AG04450 (cell line): Measurements from ENCODE around the gene ALOX12. TPM values are rescaled to one million over a fixed set of nuclear protein-coding genes. Genes with fewer than 3 reads are reported as not detected.

Experiments
- CTCF ChIA-PET: fragments of 300-600, 350-600 bp; formaldehyde crosslinking; extraction: SDS; loops from one replicate; lab custom pipeline; 2022; ENCODE audit warnings: antibody characterized with exemption, inconsistent platforms; lab: Charles Lee
- POLR2A ChIA-PET: fragments of 350-600 bp; formaldehyde crosslinking; extraction: SDS; loops from one replicate; lab custom pipeline; 2021; ENCODE audit warnings: antibody characterized with exemption, inconsistent platforms; lab: Yijun Ruan, JAX
- DNase-seq: peaks from one replicate; pipeline ENCODE4 v3.0.0-alpha.2; 2011; ENCODE audit warnings: low read depth, low spot score
- H3K27ac ChIP-seq: one replicate; pipeline ENCODE4 v1.5.1; 2012; ENCODE audit warnings: low read depth, low read length, control low read depth
- H3K27me3 ChIP-seq: one replicate; pipeline ENCODE4 v1.6.0; 2012; ENCODE audit warnings: low read length; ENCODE audit not compliant: control insufficient read depth, insufficient read depth
- H3K4me3 ChIP-seq: 2 replicates; pipeline ENCODE4 v1.5.1; 2011; ENCODE audit warnings: mild to moderate bottlenecking, low read depth, low read length, control low read depth
- H3K9me3 ChIP-seq: 2 replicates; pipeline ENCODE4 v1.5.1; 2012; ENCODE audit warnings: low read length; ENCODE audit not compliant: control insufficient read depth, insufficient read depth
- CTCF ChIP-seq: IDR thresholded peaks from 2 replicates; pipeline ENCODE4 v1.5.1; 2011; ENCODE audit warnings: low read depth, low read length, control low read depth, inconsistent platforms
- polyA plus RNA-seq: library from polyadenylated mRNA; depleted of rRNA; stranded (reverse); fragments of >200 nt; gene quantifications from 2 replicates; pipeline ENCODE4 v1.2.3, GENCODE V29; 2011

Gene ALOX12
- polyA plus RNA-seq, 1 experiment: not detected

- CTCF ChIA-PET: interaction anchor here (0.5 to 2.5 kb wide), 4 partner anchors 23 to 128 kb away, joined by 4 to 12 read pairs (median 6); no protein-coding TSS in a partner anchor
- H3K27ac ChIP-seq: no peak overlapping the region
- TF ChIP-seq CTCF: no peak
- DNase-seq: no peak
- peaks cover 6% of the 10 kb centered on the region; the same call in 1 of the 2 replicates for H3K9me3 ChIP-seq
- peaks cover 3% of the 10 kb centered on the region for H3K27me3 ChIP-seq
- POLR2A ChIA-PET: no interaction called here
- no peak overlapping the region for H3K4me3 ChIP-seq
Observed at GRCh38 chr17:6998855-6999508, 3.1 kb downstream of the ALOX12 start.

DNA sequence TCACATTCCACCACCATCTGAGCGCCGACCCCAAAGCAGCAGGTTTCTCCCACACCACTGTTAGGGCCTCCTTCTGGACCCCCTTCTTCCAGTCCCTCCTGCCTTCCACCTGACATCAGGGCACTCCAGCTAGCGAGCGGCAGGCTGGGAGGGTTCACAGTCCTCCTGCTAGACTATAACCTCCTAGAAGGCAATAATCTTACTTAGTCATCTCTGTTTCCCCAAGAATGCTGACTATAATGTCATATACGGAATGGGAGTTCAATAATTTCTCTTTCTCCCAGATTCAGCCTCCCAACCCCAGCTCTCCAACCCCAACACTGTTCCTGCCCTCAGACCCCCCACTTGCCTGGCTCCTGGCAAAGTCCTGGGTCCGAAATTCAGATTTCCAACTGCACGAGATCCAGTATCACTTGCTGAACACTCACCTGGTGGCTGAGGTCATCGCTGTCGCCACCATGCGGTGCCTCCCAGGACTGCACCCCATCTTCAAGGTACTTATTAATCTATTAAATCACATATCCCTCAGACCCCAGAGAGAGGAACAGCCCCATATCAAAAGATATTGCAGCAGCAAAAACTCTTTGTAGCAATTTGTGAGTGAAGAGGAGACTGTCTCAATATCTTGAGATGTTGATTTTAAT lies 5.6 kb downstream of the ALOX12 start:
- CTCF ChIA-PET: interaction anchor here (0.7 to 7.8 kb wide), 4 partner anchors 20 to 96 kb away, joined by 4 to 218 read pairs (median 102); no protein-coding TSS in a partner anchor
- Histone ChIP-seq H3K9me3 (peaks cover 5% of the 10 kb centered on the region; the same call in 1 of the 2 replicates), H3K4me3 (no peak overlapping the region), H3K27ac (no peak overlapping the region), H3K27me3 (no peaks in the 10 kb centered on the region)
- TF ChIP-seq CTCF: peak; percentile 62
- no peak for DNase-seq
- POLR2A ChIA-PET: no interaction called here

DNA sequence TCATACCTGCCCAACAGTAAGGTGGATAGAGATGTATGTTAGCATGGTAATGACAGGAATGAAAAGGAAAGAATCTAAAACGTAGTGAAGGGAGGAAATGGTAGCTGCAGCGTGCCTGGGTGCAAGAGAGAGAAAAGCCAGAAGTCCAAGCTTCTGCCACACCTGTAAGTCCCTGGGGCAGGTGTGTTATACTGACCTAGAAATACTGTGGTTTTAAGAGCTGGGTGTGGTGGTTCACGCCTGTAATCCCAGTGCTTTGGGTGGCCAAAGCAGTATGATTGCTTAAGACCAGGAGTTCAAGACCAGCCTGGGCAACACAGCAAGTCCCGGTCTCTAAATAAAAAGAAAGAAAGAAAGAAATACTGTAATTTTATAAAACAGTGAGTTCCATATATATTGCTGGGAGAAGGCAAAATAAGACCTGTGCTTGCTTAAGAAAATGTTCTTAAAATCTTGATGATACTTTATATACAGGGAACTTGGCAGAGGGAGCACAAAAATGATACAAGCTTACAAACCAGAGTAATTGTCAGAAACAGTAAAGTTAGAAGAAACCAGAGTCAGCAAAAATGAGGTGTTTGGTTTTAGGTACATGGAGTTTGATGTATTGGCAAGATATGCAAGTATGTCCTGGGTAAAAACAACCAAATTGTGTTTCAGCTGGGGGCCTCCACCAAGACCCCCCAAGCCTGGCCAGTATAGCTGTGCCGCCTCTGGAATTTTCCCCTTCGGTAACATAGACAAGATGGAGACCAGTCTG lies 6.6 kb downstream of the ALOX12 start:
- Histone ChIP-seq H3K9me3 (no peaks in the 10 kb centered on the region), H3K27ac (no peak overlapping the region), H3K4me3 (no peak overlapping the region), H3K27me3 (no peaks in the 10 kb centered on the region)
- POLR2A ChIA-PET: no interaction called here
- CTCF ChIA-PET: interaction anchor here (1.0 to 7.8 kb wide), 5 partner anchors 10 to 159 kb away, joined by 3 to 218 read pairs (median 28); partner anchors contain the start of gene RNASEK
- DNase-seq: no peak
- no peak for TF ChIP-seq CTCF

- TF ChIP-seq CTCF: no peak
- H3K27me3 ChIP-seq: no peaks in the 10 kb centered on the region
- no peaks in the 10 kb centered on the region for H3K9me3 ChIP-seq
- DNase-seq: no peak
- H3K4me3 ChIP-seq: no peak overlapping the region
- H3K27ac ChIP-seq: no peak overlapping the region
- POLR2A ChIA-PET: interaction anchor here (1.1 kb wide), 1 partner anchor 89 kb away, joined by 3 read pairs; no protein-coding TSS in a partner anchor
- CTCF ChIA-PET: interaction anchor here (0.7 to 7.8 kb wide), 27 partner anchors 7 to 1412 kb away, joined by 3 to 218 read pairs (median 5); partner anchors contain the start of genes ALOX12, RNASEK and SLC16A13
Observed at GRCh38 chr17:7003745-7004144, 7.9 kb downstream of the ALOX12 start.
